Panc1 (cell line): ENCODE data around the gene ADTRP. TPM values are rescaled to one million over a fixed set of nuclear protein-coding genes. Genes with fewer than 3 reads are reported as not detected.

Source experiments
- ATAC-seq: fragments of 200-7000 bp; cut with Tn5 transposase; 2 replicates; pipeline ENCODE4 v1.9.1; 2020; ENCODE audit warnings: mild to moderate bottlenecking, moderate library complexity
- BruUV-seq: library from RNA; stranded (reverse); fragments of 400-500 nt; replicated peaks from 2 replicates; lab custom pipeline; 2021; lab: Mats Ljungman, UMichigan
- CTCF ChIA-PET: fragments of 300-600 bp; sonication (Branson Sonifier 250); formaldehyde crosslinking; loops from one replicate; lab custom pipeline; 2022; ENCODE audit warnings: antibody characterized with exemption; lab: Charles Lee
- POLR2A ChIA-PET: fragments of 300-600 bp; sonication (Branson Sonifier 250); formaldehyde crosslinking; loops from one replicate; lab custom pipeline; 2022; ENCODE audit warnings: antibody characterized with exemption; lab: Charles Lee
- DNase-seq: peaks from one replicate; pipeline ENCODE4 v3.0.0-alpha.2; 2010; ENCODE audit warnings: low read depth, low spot score
- H3K27ac ChIP-seq: 2 replicates; pipeline ENCODE4 v1.5.1; 2011; ENCODE audit warnings: mild to moderate bottlenecking, low read length, inconsistent platforms
- H3K27me3 ChIP-seq: fragments of 200-500 bp; sonication (Bioruptor generic); 2 replicates; pipeline ENCODE4 v1.6.0; 2014; ENCODE audit warnings: low read length, inconsistent platforms; ENCODE audit not compliant: control insufficient read depth, insufficient read depth
- H3K36me3 ChIP-seq: fragments of 200-500 bp; sonication (Bioruptor generic); 2 replicates; pipeline ENCODE4 v1.5.1; 2014; ENCODE audit warnings: inconsistent platforms, mild to moderate bottlenecking, low read length, moderate library complexity; ENCODE audit not compliant: control insufficient read depth, insufficient read depth
- H3K4me1 ChIP-seq: 2 replicates; pipeline ENCODE4 v1.5.1; 2011; ENCODE audit warnings: inconsistent platforms, mild to moderate bottlenecking, low read length, moderate library complexity; ENCODE audit not compliant: control insufficient read depth, insufficient read depth
- H3K4me3 ChIP-seq, 2 experiments: 2 replicates each; pipeline ENCODE4 v1.5.1; 2011 to 2012; ENCODE audit warnings: low read depth in 2 of 2, low read length in 2 of 2, mild to moderate bottlenecking in 2 of 2, inconsistent platforms in 1 of 2, moderate library complexity in 1 of 2
- H3K9me3 ChIP-seq: fragments of 200-500 bp; sonication (Bioruptor generic); 2 replicates; pipeline ENCODE4 v1.5.1; 2014; ENCODE audit warnings: low read depth, mild to moderate bottlenecking, inconsistent platforms, low read length, moderate library complexity; ENCODE audit not compliant: control insufficient read depth, insufficient read depth
- CTCF ChIP-seq: fragments of 450-650 bp; IDR thresholded peaks from 2 replicates; pipeline ENCODE4 v1.5.1; 2017; ENCODE audit warnings: mild to moderate bottlenecking
- POLR2AphosphoS5 ChIP-seq: IDR thresholded peaks from 2 replicates; pipeline ENCODE4 v1.6.1; 2012; ENCODE audit warnings: mild to moderate bottlenecking, low read depth, low read length, moderate library complexity
- REST ChIP-seq, 2 experiments: IDR thresholded peaks; 2 replicates each; pipeline ENCODE4 v1.6.1; 2011 to 2012; ENCODE audit warnings: low read depth in 2 of 2, control low read depth in 1 of 2, low read length in 1 of 2, mild to moderate bottlenecking in 1 of 2, moderate library complexity in 1 of 2; ENCODE audit not compliant: insufficient read depth in 1 of 2
- SIN3A ChIP-seq: IDR thresholded peaks from 2 replicates; pipeline ENCODE4 v1.6.1; 2012; ENCODE audit warnings: low read depth, mild to moderate bottlenecking, low read length, moderate library complexity, borderline replicate concordance; ENCODE audit not compliant: insufficient read depth
- TCF7L2 ChIP-seq: IDR thresholded peaks from 2 replicates; pipeline ENCODE4 v1.6.1; 2011; ENCODE audit warnings: mild to moderate bottlenecking, low read depth, low read length, inconsistent platforms
- in situ Hi-C: cut with HindIII; loops from 2 replicates; pipeline ENCODE4 v1.10.0; 2016; ENCODE audit warnings: low sequenced_read_pairs, low pct_unique_long_range_greater_than_20kb
- intact Hi-C: fragments of 100-400 bp; cut with micrococcal nuclease; formaldehyde crosslinking; loops from one replicate; pipeline ENCODE4 v1.10.0; 2022; ENCODE audit not compliant: unreplicated experiment
- total RNA-seq: library from RNA; stranded (reverse); gene quantifications from one replicate; pipeline ENCODE4 v1.2.1, GENCODE V29; 2021; ENCODE audit not compliant: unreplicated experiment

Gene ADTRP
- total RNA-seq, 1 experiment from 2014 or later: not detected

GRCh38 chr6:11740875-11741274 lies 37.7 kb downstream of the ADTRP start:
- in situ Hi-C loops (no loop called here), intact Hi-C loops (no loop called here)
- Histone ChIP-seq H3K27me3 (no peaks in the 10 kb centered on the region), H3K4me3 (no peak overlapping the region), H3K36me3 (no peaks in the 10 kb centered on the region), H3K27ac (no peak overlapping the region), H3K4me1 (no peaks in the 10 kb centered on the region), H3K9me3 (no peaks in the 10 kb centered on the region)
- DNase-seq (no peak), ATAC-seq (no peak)
- no TSS peak for BruUV-seq
- TF ChIP-seq REST (IDR thresholded peaks at IDR 0.05; ENCODE audit: insufficient read depth in 1 of 2, low read depth in 2 of 2, low read length in 1 of 2): no peak
- TF ChIP-seq CTCF: no peak
- TF ChIP-seq POLR2AphosphoS5: no peak
- no peak for TF ChIP-seq TCF7L2
- no peak for TF ChIP-seq SIN3A
- CTCF ChIA-PET: no interaction called here
- POLR2A ChIA-PET: no interaction called here

GRCh38 chr6:11738661-11739375 lies 39.8 kb downstream of the ADTRP start:
- no peak overlapping the region for H3K27ac ChIP-seq
- ChIA-PET POLR2A (no interaction called here), CTCF (no interaction called here)
- DNase-seq (no peak), ATAC-seq (no peak)
- in situ Hi-C loops: no loop called here
- no peaks in the 10 kb centered on the region for H3K9me3 ChIP-seq
- BruUV-seq: no TSS peak
- H3K27me3 ChIP-seq: no peaks in the 10 kb centered on the region
- no peaks in the 10 kb centered on the region for H3K36me3 ChIP-seq
- intact Hi-C loops: no loop called here
- TF ChIP-seq POLR2AphosphoS5 (no peak), SIN3A (no peak), CTCF (no peak), TCF7L2 (no peak), REST (IDR thresholded peaks at IDR 0.05; ENCODE audit: insufficient read depth in 1 of 2, low read depth in 2 of 2, low read length in 1 of 2) (no peak)
- no peak overlapping the region for H3K4me3 ChIP-seq
- no peaks in the 10 kb centered on the region for H3K4me1 ChIP-seq
